Spleen (tissue), 11 donors: Measurements from ENCODE around the gene GBX1. TPM values are rescaled to one million over a fixed set of nuclear protein-coding genes. Genes with fewer than 3 reads are reported as not detected.

Experiments
- DNase-seq: peaks from one replicate; pipeline ENCODE4 v3.0.0-alpha.2; 2020
- H3K27ac ChIP-seq, 8 donors: fragments of 200-600 bp; sonication (generic) in 7 of 8; 1 replicate in 4 of 8; 2 replicates in 4 of 8; pipeline versions ENCODE4 v1.5.0 to v1.8.0; 2016 to 2021; ENCODE audit warnings: inconsistent platforms in 4 of 8, mild to moderate bottlenecking in 4 of 8, moderate library complexity in 1 of 8
- H3K27me3 ChIP-seq, 7 donors: fragments of 200-600 bp; sonication (generic) in 6 of 7; replicated peaks in 1 of 7; 1 replicate in 4 of 7; 2 replicates in 3 of 7; pipeline versions ENCODE4 v1.5.0 to v1.8.0; 2016 to 2021; ENCODE audit warnings: inconsistent platforms in 3 of 7, mild to moderate bottlenecking in 1 of 7
- H3K36me3 ChIP-seq, 6 donors: fragments of 200-600 bp; sonication (generic) in 5 of 6; 1 replicate in 4 of 6; 2 replicates in 2 of 6; pipeline versions ENCODE4 v1.5.0 to v1.8.0; 2016 to 2021; ENCODE audit warnings: inconsistent platforms in 2 of 6
- H3K4me1 ChIP-seq, 6 donors: fragments of 200-600 bp; sonication (generic) in 5 of 6; 1 replicate in 3 of 6; 2 replicates in 3 of 6; pipeline versions ENCODE4 v1.5.0 to v1.8.0; 2016 to 2021; ENCODE audit warnings: inconsistent platforms in 3 of 6
- H3K4me3 ChIP-seq, 8 donors: fragments of 200-600 bp; sonication (generic) in 7 of 8; 1 replicate in 4 of 8; 2 replicates in 4 of 8; pipeline versions ENCODE4 v1.5.0 to v1.8.0; 2016 to 2021; ENCODE audit warnings: inconsistent platforms in 4 of 8, mild to moderate bottlenecking in 4 of 8, moderate library complexity in 2 of 8
- H3K9me3 ChIP-seq, 8 donors: fragments of 200-600 bp; sonication (generic) in 7 of 8; 1 replicate in 4 of 8; 2 replicates in 4 of 8; pipeline versions ENCODE4 v1.5.0 to v1.8.0; 2016 to 2021; ENCODE audit warnings: inconsistent platforms in 4 of 8
- POLR2A ChIP-seq, 3 donors: fragments of 450-650 bp; IDR thresholded peaks; one replicate each; pipeline ENCODE4 v1.5.1; 2017; ENCODE audit warnings: antibody characterized with exemption in 3 of 3, mild to moderate bottlenecking in 1 of 3
- POLR2AphosphoS5 ChIP-seq, 3 donors: sonication (generic); formaldehyde crosslinking; IDR thresholded peaks; one replicate each; pipeline ENCODE4 v1.5.1; 2017; ENCODE audit warnings: antibody characterized with exemption in 3 of 3
- WGBS, 5 donors: extraction: QIAGEN DNeasy Blood & Tissue Kit in 3 of 5; methylation state at CpG; one replicate each; pipeline versions ENCODE4 v1.1.5 to v1.1.7; 2013 to 2018; 5-methylcytosine and 5-hydroxymethylcytosine counted together
- intact Hi-C: fragments of 100-400 bp; cut with DNase I; formaldehyde crosslinking; loops from one replicate; pipeline ENCODE4 v1.15.0; 2023; ENCODE audit warnings: low total_unique reads
- polyA plus RNA-seq, 3 donors: library from polyadenylated mRNA; stranded (reverse); fragments of 200-250 nt; gene quantifications; one replicate each; pipeline ENCODE4 v1.2.1, GENCODE V29; 2013
- total RNA-seq, 7 donors: library from RNA; depleted of rRNA in 3 of 7; stranded (reverse); fragments of >200 nt in 3 of 7; fragmentation: NEBNext Ultra II Directional in 4 of 7; extraction: Animal tissue kit (Norgen Biotek cat#: 25700) in 4 of 7; gene quantifications; one replicate each; pipeline versions ENCODE4 v1.1.0 to v1.2.1, GENCODE V29; 2016 to 2021
- TF ChIP-seq, protein P1 (sequence below), 11 experiments: fragments of 200-600 bp in 7 of 11; fragments of 450-650 bp in 4 of 11; sonication (generic) in 4 of 11; IDR thresholded peaks in 8 of 11; conservative IDR thresholded peaks in 3 of 11; 1 replicate in 7 of 11; 2 replicates in 4 of 11; pipeline versions ENCODE4 v1.4.0 to v1.8.0; 2016 to 2021; ENCODE audit warnings: antibody characterized with exemption in 11 of 11, inconsistent platforms in 4 of 11, mild to moderate bottlenecking in 1 of 11
- donor health status: healthy with polysubstance abuse.
- donor health status: DM: no; HTN: no; CAD: no; lungs with moderate emphysema.
- donor health status: DM: no; HTN: no; CAD: no.
- donor health status: Bipolar disorder and iron deficiency.
- donor health status: healthy.
- donor health status: DM: no; HTN: no; CAD: no.
- donor health status: DM: yes; HTN: yes; CAD: no.

GBX1 gene
- total and polyA plus RNA-seq, 10 donors, result not detected

DNA sequence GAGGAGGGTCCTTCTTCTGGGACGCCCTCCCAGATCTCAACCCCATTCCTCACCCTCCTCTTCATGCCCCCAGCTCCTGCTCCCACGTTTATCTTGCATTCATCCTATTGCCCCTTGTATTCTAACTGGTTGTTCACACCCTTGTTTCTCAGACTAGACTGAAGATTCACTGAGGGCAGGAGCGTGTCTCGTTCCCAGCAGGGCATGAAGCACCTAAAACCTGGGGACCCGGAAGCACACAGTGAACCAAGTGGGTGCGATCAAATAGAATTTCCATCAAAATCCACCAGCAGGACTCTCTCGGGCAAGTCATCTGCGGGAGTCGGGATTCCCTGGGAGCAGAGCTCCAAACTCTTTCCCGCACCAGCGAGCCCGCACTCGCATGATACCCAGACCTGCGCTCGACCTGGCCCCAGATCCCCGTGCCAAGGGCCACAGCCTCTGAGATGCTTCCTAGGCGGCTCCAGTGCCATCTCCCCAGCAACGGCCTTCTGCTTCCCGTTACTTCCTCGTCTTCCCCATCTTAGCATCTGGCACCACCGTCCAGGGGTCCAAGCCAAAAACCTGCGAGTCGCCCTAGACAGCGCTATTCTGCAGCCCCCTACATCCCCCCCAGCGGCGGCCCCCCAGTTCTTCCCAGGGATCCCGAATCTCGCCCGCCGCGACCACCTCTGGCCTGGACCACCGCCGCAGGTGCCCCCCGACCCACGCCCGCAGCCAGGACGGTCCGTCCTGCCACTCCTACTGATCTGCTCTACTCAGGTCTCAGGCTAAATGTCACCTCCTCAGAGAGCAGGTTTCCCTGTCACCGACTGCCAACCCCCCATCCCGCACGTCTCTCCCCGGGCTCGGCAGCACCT is 6.1 kb upstream of the GBX1 start:
- H3K36me3 ChIP-seq, result no peaks in the 10 kb centered on the region
- intact Hi-C loops, result loop anchor here (5.0 kb wide), 1 partner anchor 46 kb away; no protein-coding TSS in a partner anchor
- H3K27ac ChIP-seq, result no peak overlapping the region
- DNase-seq, result no peak
- peaks cover 0 to 9% (median 0%) of the 10 kb centered on the region in 6 donors for H3K4me1 ChIP-seq
- 85 to 89% (median 88%) methylated on average over 39 to 43 of the region's 43 CpGs for WGBS, 5 donors
- H3K27me3 ChIP-seq, result peaks cover 0 to 94% (median 21%) of the 10 kb centered on the region in 7 donors
- H3K9me3 ChIP-seq, result peaks cover 0 to 3% (median 0%) of the 10 kb centered on the region in 8 donors
- no peak overlapping the region for H3K4me3 ChIP-seq
- TF ChIP-seq, protein P1, sequence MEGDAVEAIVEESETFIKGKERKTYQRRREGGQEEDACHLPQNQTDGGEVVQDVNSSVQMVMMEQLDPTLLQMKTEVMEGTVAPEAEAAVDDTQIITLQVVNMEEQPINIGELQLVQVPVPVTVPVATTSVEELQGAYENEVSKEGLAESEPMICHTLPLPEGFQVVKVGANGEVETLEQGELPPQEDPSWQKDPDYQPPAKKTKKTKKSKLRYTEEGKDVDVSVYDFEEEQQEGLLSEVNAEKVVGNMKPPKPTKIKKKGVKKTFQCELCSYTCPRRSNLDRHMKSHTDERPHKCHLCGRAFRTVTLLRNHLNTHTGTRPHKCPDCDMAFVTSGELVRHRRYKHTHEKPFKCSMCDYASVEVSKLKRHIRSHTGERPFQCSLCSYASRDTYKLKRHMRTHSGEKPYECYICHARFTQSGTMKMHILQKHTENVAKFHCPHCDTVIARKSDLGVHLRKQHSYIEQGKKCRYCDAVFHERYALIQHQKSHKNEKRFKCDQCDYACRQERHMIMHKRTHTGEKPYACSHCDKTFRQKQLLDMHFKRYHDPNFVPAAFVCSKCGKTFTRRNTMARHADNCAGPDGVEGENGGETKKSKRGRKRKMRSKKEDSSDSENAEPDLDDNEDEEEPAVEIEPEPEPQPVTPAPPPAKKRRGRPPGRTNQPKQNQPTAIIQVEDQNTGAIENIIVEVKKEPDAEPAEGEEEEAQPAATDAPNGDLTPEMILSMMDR (IDR thresholded peaks at IDR 0.05 in 8 of 11, conservative IDR thresholded peaks at IDR 0.05 in 3 of 11), result no peak
- TF ChIP-seq POLR2AphosphoS5 (IDR thresholded peaks at IDR 0.05) (no peak), POLR2A (IDR thresholded peaks at IDR 0.05) (no peak)

GRCh38 chr7:151172273-151173141 is 5.0 kb upstream of the GBX1 start:
- intact Hi-C loops, result loop anchor here (5.0 kb wide), 1 partner anchor 45 kb away; no protein-coding TSS in a partner anchor
- Histone ChIP-seq H3K36me3 (no peaks in the 10 kb centered on the region), H3K27ac (no peak overlapping the region), H3K9me3 (peaks cover 0 to 3% (median 0%) of the 10 kb centered on the region in 8 donors), H3K27me3 (peaks cover 0 to 95% (median 32%) of the 10 kb centered on the region in 7 donors), H3K4me3 (no peak overlapping the region), H3K4me1 (peaks cover 0 to 19% (median 9%) of the 10 kb centered on the region in 6 donors)
- peak; percentile 96 for DNase-seq
- TF ChIP-seq, protein P1 (IDR thresholded peaks at IDR 0.05 in 8 of 11, conservative IDR thresholded peaks at IDR 0.05 in 3 of 11), result peak; percentile 98 to 100 (median 100)
- TF ChIP-seq POLR2AphosphoS5 (IDR thresholded peaks at IDR 0.05) (peak; percentile 43 to 84 (median 73)), POLR2A (IDR thresholded peaks at IDR 0.05) (peak in 1 of 3 donors; percentile 17)
- WGBS, 5 donors, result 20 to 26% (median 23%) methylated on average over 42 of the region's 42 CpGs

- Histone ChIP-seq H3K27me3 (peaks cover 0 to 94% (median 58%) of the 10 kb centered on the region in 7 donors), H3K4me1 (peaks cover 7 to 30% (median 20%) of the 10 kb centered on the region in 6 donors), H3K4me3 (no peak overlapping the region), H3K27ac (no peak overlapping the region), H3K9me3 (no peaks in the 10 kb centered on the region), H3K36me3 (no peaks in the 10 kb centered on the region)
- no peak for DNase-seq
- TF ChIP-seq POLR2A (IDR thresholded peaks at IDR 0.05) (no peak), POLR2AphosphoS5 (IDR thresholded peaks at IDR 0.05) (no peak)
- TF ChIP-seq, protein P1 (IDR thresholded peaks at IDR 0.05 in 8 of 11, conservative IDR thresholded peaks at IDR 0.05 in 3 of 11), result no peak
- intact Hi-C loops, result no loop called here
- 36 to 48% (median 39%) methylated on average over 10 of the region's 10 CpGs for WGBS, 5 donors
Measured at GRCh38 chr7:151168787-151169162, 1.3 kb upstream of the GBX1 start.
